HepG2 (cell line): Measurements from ENCODE around the gene GPATCH3. TPM values are rescaled to one million over a fixed set of nuclear protein-coding genes. Genes with fewer than 3 reads are reported as not detected.

Source experiments
- GATAD2A ChIP-seq: IDR thresholded peaks from 2 replicates; pipeline ENCODE4 v1.6.1; 2016
- IRF2 ChIP-seq: IDR thresholded peaks from 2 replicates; pipeline ENCODE4 v1.6.1; 2018; ENCODE audit warnings: missing genetic modification reagents, missing compliant biosample characterization
- JUNB ChIP-seq: sonication (generic); formaldehyde crosslinking; IDR thresholded peaks from 2 replicates; pipeline ENCODE4 v1.8.0; 2022; ENCODE audit warnings: missing genetic modification reagents, mild to moderate bottlenecking, borderline replicate concordance
- KLF15 ChIP-seq: sonication (generic); formaldehyde crosslinking; IDR thresholded peaks from 2 replicates; pipeline ENCODE4 v1.8.1; 2023; ENCODE audit warnings: borderline replicate concordance, mild to moderate bottlenecking, inconsistent platforms, missing genetic modification reagents, mixed read lengths
- NONO ChIP-seq, 2 experiments: fragments of 450-650 bp in 1 of 2; sonication (generic) in 1 of 2; formaldehyde crosslinking in 1 of 2; IDR thresholded peaks in 1 of 2; conservative IDR thresholded peaks in 1 of 2; 2 replicates each; pipeline versions ENCODE4 v1.6.1 to v1.8.0; 2017 to 2022; ENCODE audit warnings: mild to moderate bottlenecking in 1 of 2, missing genetic modification reagents in 1 of 2, moderate library complexity in 1 of 2
- PHF20 ChIP-seq: sonication (generic); formaldehyde crosslinking; IDR thresholded peaks from 2 replicates; pipeline ENCODE4 v1.5.0; 2020; ENCODE audit warnings: mild to moderate bottlenecking, missing genetic modification reagents
- SRSF1 ChIP-seq: fragments of 200-400 bp; formaldehyde crosslinking; optimal IDR thresholded peaks from 2 replicates; pipeline ENCODE3; 2017; ENCODE audit warnings: mild to moderate bottlenecking, low read depth, low read length, moderate library complexity
- ZBTB42 ChIP-seq: sonication (generic); formaldehyde crosslinking; IDR thresholded peaks from 2 replicates; pipeline ENCODE4 v1.5.0; 2020; ENCODE audit warnings: mild to moderate bottlenecking, missing genetic modification reagents
- ZNF253 ChIP-seq: sonication (generic); formaldehyde crosslinking; IDR thresholded peaks from 2 replicates; pipeline ENCODE4 v1.8.0; 2022; ENCODE audit warnings: mild to moderate bottlenecking, missing genetic modification reagents, borderline replicate concordance
- ZNF33B ChIP-seq: sonication (generic); formaldehyde crosslinking; IDR thresholded peaks from 2 replicates; pipeline ENCODE4 v1.5.1; 2020; ENCODE audit warnings: mild to moderate bottlenecking, missing genetic modification reagents
- ZNF441 ChIP-seq: sonication (generic); formaldehyde crosslinking; IDR thresholded peaks from 2 replicates; pipeline ENCODE4 v1.7.0; 2021; ENCODE audit warnings: missing genetic modification reagents, borderline replicate concordance
- ZNF788 ChIP-seq: sonication (generic); formaldehyde crosslinking; IDR thresholded peaks from 2 replicates; pipeline ENCODE4 v1.5.0; 2020; ENCODE audit warnings: mild to moderate bottlenecking, missing genetic modification reagents, borderline replicate concordance
- polyA plus RNA-seq, 8 experiments: library from polyadenylated mRNA; depleted of rRNA in 3 of 8; stranded (reverse) in 7 of 8; unstranded in 1 of 8; fragments of >200 nt; fragmentation: Illumina TruSeq in 4 of 8; extraction: Trizol in 4 of 8; gene quantifications; 2 replicates each; pipeline versions ENCODE4 v1.2.1 to v1.2.3, GENCODE V29; 2011 to 2016; ENCODE audit warnings: low read depth in 4 of 8, missing spikeins in 1 of 8, mixed read lengths in 1 of 8; ENCODE audit not compliant: insufficient read depth in 1 of 8
- total RNA-seq, 5 experiments: library from RNA; depleted of rRNA; stranded (reverse); fragments of >200 nt; fragmentation: Illumina TruSeq; extraction: Trizol; gene quantifications; 2 replicates each; pipeline ENCODE4 v1.2.3, GENCODE V29; 2016; ENCODE audit warnings: low read depth in 1 of 5
- TF ChIP-seq, protein P1 (sequence below): IDR thresholded peaks from 2 replicates; pipeline ENCODE4 v1.6.1; 2016
- TF ChIP-seq, protein P2 (sequence below): IDR thresholded peaks from 2 replicates; pipeline ENCODE4 v1.6.1; 2016; ENCODE audit warnings: low read depth, missing genetic modification reagents, missing compliant biosample characterization
- TF ChIP-seq, protein P3 (sequence below): sonication (generic); formaldehyde crosslinking; IDR thresholded peaks from 2 replicates; pipeline ENCODE4 v1.4.0; 2020; ENCODE audit warnings: missing genetic modification reagents
- TF ChIP-seq, protein P4 (sequence below): sonication (generic); formaldehyde crosslinking; IDR thresholded peaks from 2 replicates; pipeline ENCODE4 v1.8.0; 2023; ENCODE audit warnings: mild to moderate bottlenecking, missing genetic modification reagents
- TF ChIP-seq, protein P5 (sequence below): IDR thresholded peaks from 2 replicates; pipeline ENCODE4 v1.6.1; 2012; ENCODE audit warnings: low read depth, low read length, improper control_type of control experiment

Gene GPATCH3
- total and polyA plus RNA-seq, 2 of the 13 experiments (the other 11 are each of a cell fraction or from before 2014, with no cell fraction given) = 8.3 to 11.0 TPM

DNA sequence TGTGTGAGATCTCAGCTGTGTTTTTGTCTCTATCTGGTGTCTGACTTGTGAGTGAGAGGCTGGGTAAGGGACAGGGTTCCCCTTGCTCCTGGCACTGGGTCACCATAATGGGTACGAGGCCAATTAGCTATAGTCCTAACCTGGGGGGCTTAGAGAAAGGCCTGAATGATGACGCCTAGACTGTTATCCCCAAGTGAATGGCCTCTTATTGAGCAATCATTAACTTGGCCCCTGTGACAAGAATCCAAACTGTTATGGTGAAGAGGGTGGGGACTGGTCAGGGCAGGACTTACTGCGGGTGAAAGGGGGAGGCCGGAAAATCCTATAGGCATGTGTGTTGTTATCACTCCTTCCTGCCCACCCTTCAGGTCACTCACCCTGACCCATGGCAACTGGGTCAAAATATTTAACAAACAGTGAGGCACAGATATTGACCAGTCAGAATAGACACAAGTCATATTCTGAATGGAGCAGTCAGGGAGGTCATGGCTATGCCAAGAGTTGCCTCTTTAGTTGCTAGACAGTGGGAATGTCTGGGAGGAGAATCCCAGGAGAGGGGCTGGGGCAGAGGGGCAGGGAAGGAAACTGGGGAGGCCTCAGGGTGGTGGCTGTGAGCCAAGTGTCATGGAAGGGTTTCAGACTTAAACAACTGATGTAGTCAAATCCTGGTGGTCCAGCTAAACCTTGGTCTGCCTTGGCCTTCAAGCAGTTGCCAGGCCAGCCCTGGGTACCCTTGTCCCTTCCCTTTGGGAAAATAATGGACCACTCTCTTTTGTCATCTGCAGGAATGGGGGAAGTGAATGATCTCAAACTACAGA lies 10.3 kb upstream of the GPATCH3 start (continued):
- TF ChIP-seq, protein P1, sequence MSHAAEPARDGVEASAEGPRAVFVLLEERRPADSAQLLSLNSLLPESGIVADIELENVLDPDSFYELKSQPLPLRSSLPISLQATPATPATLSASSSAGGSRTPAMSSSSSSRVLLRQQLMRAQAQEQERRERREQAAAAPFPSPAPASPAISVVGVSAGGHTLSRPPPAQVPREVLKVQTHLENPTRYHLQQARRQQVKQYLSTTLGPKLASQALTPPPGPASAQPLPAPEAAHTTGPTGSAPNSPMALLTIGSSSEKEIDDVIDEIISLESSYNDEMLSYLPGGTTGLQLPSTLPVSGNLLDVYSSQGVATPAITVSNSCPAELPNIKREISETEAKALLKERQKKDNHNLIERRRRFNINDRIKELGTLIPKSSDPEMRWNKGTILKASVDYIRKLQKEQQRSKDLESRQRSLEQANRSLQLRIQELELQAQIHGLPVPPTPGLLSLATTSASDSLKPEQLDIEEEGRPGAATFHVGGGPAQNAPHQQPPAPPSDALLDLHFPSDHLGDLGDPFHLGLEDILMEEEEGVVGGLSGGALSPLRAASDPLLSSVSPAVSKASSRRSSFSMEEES (CRISPR knock-in tag) = peak; percentile 81
- TF ChIP-seq, protein P2, sequence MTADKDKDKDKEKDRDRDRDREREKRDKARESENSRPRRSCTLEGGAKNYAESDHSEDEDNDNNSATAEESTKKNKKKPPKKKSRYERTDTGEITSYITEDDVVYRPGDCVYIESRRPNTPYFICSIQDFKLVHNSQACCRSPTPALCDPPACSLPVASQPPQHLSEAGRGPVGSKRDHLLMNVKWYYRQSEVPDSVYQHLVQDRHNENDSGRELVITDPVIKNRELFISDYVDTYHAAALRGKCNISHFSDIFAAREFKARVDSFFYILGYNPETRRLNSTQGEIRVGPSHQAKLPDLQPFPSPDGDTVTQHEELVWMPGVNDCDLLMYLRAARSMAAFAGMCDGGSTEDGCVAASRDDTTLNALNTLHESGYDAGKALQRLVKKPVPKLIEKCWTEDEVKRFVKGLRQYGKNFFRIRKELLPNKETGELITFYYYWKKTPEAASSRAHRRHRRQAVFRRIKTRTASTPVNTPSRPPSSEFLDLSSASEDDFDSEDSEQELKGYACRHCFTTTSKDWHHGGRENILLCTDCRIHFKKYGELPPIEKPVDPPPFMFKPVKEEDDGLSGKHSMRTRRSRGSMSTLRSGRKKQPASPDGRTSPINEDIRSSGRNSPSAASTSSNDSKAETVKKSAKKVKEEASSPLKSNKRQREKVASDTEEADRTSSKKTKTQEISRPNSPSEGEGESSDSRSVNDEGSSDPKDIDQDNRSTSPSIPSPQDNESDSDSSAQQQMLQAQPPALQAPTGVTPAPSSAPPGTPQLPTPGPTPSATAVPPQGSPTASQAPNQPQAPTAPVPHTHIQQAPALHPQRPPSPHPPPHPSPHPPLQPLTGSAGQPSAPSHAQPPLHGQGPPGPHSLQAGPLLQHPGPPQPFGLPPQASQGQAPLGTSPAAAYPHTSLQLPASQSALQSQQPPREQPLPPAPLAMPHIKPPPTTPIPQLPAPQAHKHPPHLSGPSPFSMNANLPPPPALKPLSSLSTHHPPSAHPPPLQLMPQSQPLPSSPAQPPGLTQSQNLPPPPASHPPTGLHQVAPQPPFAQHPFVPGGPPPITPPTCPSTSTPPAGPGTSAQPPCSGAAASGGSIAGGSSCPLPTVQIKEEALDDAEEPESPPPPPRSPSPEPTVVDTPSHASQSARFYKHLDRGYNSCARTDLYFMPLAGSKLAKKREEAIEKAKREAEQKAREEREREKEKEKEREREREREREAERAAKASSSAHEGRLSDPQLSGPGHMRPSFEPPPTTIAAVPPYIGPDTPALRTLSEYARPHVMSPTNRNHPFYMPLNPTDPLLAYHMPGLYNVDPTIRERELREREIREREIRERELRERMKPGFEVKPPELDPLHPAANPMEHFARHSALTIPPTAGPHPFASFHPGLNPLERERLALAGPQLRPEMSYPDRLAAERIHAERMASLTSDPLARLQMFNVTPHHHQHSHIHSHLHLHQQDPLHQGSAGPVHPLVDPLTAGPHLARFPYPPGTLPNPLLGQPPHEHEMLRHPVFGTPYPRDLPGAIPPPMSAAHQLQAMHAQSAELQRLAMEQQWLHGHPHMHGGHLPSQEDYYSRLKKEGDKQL (CRISPR knock-in tag) = peak; percentile 85
- TF ChIP-seq, protein P3, sequence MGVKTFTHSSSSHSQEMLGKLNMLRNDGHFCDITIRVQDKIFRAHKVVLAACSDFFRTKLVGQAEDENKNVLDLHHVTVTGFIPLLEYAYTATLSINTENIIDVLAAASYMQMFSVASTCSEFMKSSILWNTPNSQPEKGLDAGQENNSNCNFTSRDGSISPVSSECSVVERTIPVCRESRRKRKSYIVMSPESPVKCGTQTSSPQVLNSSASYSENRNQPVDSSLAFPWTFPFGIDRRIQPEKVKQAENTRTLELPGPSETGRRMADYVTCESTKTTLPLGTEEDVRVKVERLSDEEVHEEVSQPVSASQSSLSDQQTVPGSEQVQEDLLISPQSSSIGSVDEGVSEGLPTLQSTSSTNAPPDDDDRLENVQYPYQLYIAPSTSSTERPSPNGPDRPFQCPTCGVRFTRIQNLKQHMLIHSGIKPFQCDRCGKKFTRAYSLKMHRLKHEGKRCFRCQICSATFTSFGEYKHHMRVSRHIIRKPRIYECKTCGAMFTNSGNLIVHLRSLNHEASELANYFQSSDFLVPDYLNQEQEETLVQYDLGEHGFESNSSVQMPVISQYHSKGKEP (CRISPR knock-in tag) = no peak; the same call in 1 of the 2 replicates
- no peak for TF ChIP-seq SRSF1
- TF ChIP-seq, protein P4, sequence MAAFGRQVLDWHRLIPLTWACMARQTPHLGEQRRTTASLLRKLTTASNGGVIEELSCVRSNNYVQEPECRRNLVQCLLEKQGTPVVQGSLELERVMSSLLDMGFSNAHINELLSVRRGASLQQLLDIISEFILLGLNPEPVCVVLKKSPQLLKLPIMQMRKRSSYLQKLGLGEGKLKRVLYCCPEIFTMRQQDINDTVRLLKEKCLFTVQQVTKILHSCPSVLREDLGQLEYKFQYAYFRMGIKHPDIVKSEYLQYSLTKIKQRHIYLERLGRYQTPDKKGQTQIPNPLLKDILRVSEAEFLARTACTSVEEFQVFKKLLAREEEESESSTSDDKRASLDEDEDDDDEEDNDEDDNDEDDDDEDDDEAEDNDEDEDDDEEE (CRISPR knock-in tag) = no peak
- peak; percentile 41; the same call in 1 of the 2 replicates for TF ChIP-seq ZNF788 (CRISPR knock-in tag)
- no peak for TF ChIP-seq ZBTB42
- TF ChIP-seq ZNF253 (CRISPR knock-in tag) = no peak
- no peak for TF ChIP-seq KLF15 (CRISPR knock-in tag)
- no peak for TF ChIP-seq NONO (IDR thresholded peaks at IDR 0.05)
- TF ChIP-seq NONO (CRISPR knock-in tag; conservative IDR thresholded peaks at IDR 0.05) = peak; percentile 80
- TF ChIP-seq ZNF33B (CRISPR knock-in tag) = no peak
- no peak for TF ChIP-seq PHF20
- TF ChIP-seq ZNF441 (CRISPR knock-in tag) = no peak; the same call in 1 of the 2 replicates
- peak; percentile 33; the same call in 1 of the 2 replicates for TF ChIP-seq IRF2 (CRISPR knock-in tag)
- TF ChIP-seq JUNB (CRISPR knock-in tag) = peak; percentile 56; the same call in 1 of the 2 replicates
- TF ChIP-seq GATAD2A = peak; percentile 88
- TF ChIP-seq, protein P5, sequence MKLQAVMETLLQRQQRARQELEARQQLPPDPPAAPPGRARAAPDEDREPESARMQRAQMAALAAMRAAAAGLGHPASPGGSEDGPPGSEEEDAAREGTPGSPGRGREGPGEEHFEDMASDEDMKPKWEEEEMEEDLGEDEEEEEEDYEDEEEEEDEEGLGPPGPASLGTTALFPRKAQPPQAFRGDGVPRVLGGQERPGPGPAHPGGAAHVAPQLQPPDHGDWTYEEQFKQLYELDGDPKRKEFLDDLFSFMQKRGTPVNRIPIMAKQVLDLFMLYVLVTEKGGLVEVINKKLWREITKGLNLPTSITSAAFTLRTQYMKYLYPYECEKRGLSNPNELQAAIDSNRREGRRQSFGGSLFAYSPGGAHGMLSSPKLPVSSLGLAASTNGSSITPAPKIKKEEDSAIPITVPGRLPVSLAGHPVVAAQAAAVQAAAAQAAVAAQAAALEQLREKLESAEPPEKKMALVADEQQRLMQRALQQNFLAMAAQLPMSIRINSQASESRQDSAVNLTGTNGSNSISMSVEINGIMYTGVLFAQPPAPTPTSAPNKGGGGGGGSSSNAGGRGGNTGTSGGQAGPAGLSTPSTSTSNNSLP = peak; percentile 72
